DND-41 (cell line): ENCODE measurements around the gene GRK3.

ENCODE experiments used
- ATAC-seq: fragments of 200-7000 bp; cut with Tn5 transposase; 3 replicates; pipeline ENCODE4 v1.9.1; 2021; ENCODE audit warnings: low read depth; ENCODE audit not compliant: insufficient read depth
- DNase-seq: peaks from one replicate; pipeline ENCODE4 v3.0.0-alpha.2; 2020
- H2AFZ ChIP-seq: 2 replicates; pipeline ENCODE4 v1.6.0; 2012; ENCODE audit warnings: low read depth, low read length
- H3K27ac ChIP-seq: 2 replicates; pipeline ENCODE4 v1.5.1; 2012; ENCODE audit warnings: low read length, inconsistent platforms
- H3K27me3 ChIP-seq: fragments of 200-600 bp; sonication (generic); 2 replicates; pipeline ENCODE4 v1.6.0; 2012; ENCODE audit warnings: low read length, mild to moderate bottlenecking, inconsistent platforms; ENCODE audit not compliant: insufficient read depth, poor library complexity
- H3K36me3 ChIP-seq: 2 replicates; pipeline ENCODE4 v1.5.1; 2012; ENCODE audit warnings: low read length, inconsistent platforms; ENCODE audit not compliant: insufficient read depth
- H3K4me1 ChIP-seq: 2 replicates; pipeline ENCODE4 v1.5.1; 2012; ENCODE audit warnings: mild to moderate bottlenecking, low read length; ENCODE audit not compliant: insufficient read depth
- H3K4me2 ChIP-seq: 2 replicates; pipeline ENCODE4 v1.6.0; 2012; ENCODE audit warnings: mild to moderate bottlenecking, moderate library complexity, low read length, inconsistent platforms; ENCODE audit not compliant: insufficient read depth
- H3K4me3 ChIP-seq, 2 experiments: fragments of 200-600 bp in 1 of 2; shearing (Covaris generic) in 1 of 2; 2 replicates each; pipeline ENCODE4 v1.5.1; 2012 to 2016; ENCODE audit warnings: inconsistent platforms in 2 of 2, low read length in 2 of 2, mild to moderate bottlenecking in 2 of 2, low read depth in 1 of 2, moderate library complexity in 1 of 2
- H3K79me2 ChIP-seq: 2 replicates; pipeline ENCODE4 v1.6.0; 2012; ENCODE audit warnings: low read length, inconsistent platforms; ENCODE audit not compliant: insufficient read depth
- H3K9ac ChIP-seq: 2 replicates; pipeline ENCODE4 v1.6.0; 2012; ENCODE audit warnings: low read depth, mild to moderate bottlenecking, inconsistent platforms, low read length, moderate library complexity
- H3K9me3 ChIP-seq: 2 replicates; pipeline ENCODE4 v1.5.1; 2012; ENCODE audit warnings: low read length, moderate library complexity, mild to moderate bottlenecking, inconsistent platforms; ENCODE audit not compliant: insufficient read depth, severe bottlenecking
- H4K20me1 ChIP-seq: 2 replicates; pipeline ENCODE4 v1.6.0; 2012; ENCODE audit warnings: low read length; ENCODE audit not compliant: insufficient read depth
- CTCF ChIP-seq: IDR thresholded peaks from 2 replicates; pipeline ENCODE4 v1.5.1; 2012; ENCODE audit warnings: borderline replicate concordance, low read length, moderate library complexity, mild to moderate bottlenecking; ENCODE audit not compliant: poor library complexity, severe bottlenecking; ENCODE audit errors: extremely low read depth
- EZH2 ChIP-seq: IDR thresholded peaks from 3 replicates; pipeline ENCODE4 v1.6.1; 2012; ENCODE audit warnings: borderline replicate concordance, low read depth, mild to moderate bottlenecking, moderate library complexity, low read length, inconsistent platforms; ENCODE audit not compliant: severe bottlenecking

GRK3 gene

DNA sequence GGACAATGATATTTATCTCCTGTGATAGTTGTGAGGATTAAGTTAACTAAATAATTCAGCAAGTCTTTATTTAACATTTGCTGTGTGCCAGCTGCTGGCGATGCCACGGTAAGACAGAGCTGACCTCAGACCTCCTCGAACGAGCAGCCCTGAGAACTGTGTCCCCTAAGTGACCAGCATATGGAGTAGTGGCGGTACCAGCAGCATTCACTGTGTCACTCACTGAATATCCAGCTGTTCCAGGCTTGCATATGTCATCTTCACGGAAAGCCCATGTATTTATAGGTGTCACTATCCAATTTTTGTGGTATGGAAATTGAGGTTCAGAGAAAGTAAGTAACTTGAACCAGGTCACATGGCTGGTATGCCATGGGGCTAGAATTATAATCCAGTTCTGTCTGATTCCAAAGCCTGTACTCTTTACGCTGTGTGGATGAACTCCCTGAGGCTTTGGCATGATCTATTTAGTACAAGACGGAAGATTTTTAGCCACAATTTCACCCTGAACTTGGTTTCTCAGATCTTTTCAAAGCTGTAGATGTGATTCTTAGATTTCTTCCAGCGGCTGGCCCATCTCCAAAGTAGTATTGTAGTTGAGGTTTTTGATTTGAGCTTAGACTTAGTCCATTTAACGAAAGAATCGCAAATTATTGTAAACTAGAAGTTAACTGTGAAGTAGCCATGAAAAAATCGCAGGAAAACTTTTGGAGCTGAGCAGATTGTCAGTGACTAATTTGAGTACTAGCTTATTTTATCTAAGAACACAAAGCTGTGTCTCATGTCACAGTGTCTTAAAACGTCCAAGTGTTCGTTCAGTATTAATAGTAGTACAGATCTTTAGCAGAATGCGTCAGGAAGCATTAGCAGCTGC, 128.2 kb downstream of the GRK3 start:
- H3K9me3 ChIP-seq: no peaks in the 10 kb centered on the region
- TF ChIP-seq EZH2 (no peak), CTCF (no peak)
- no peaks in the 10 kb centered on the region for H3K79me2 ChIP-seq
- no peaks in the 10 kb centered on the region for H3K4me1 ChIP-seq
- no peak overlapping the region for H3K9ac ChIP-seq
- H3K27ac ChIP-seq: no peak overlapping the region
- no peaks in the 10 kb centered on the region for H3K36me3 ChIP-seq
- H3K4me2 ChIP-seq: no peak overlapping the region
- H3K4me3 ChIP-seq: no peak overlapping the region
- no peaks in the 10 kb centered on the region for H3K27me3 ChIP-seq
- no peak for DNase-seq
- no peak for ATAC-seq
- no peaks in the 10 kb centered on the region for H4K20me1 ChIP-seq
- no peak overlapping the region for H2AFZ ChIP-seq

DNA sequence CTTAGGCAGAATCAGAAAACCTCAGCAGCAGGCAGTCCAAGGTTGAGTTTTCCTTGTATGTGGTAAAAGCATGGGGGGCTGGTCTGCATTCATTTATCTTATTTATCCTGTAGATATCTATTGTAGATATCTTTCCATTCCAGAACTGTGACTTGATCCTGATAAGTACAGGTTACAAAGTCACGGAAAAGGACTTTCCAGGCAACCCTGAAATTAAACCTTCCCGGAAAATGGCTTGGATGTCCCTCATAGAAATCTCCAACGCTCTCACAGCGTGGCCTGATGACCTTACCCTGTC, 128.7 kb downstream of the GRK3 start:
- no peak for ATAC-seq
- TF ChIP-seq CTCF: no peak
- no peak for TF ChIP-seq EZH2
- Histone ChIP-seq H3K9ac (no peak overlapping the region), H3K4me1 (no peaks in the 10 kb centered on the region), H2AFZ (no peak overlapping the region), H3K36me3 (no peaks in the 10 kb centered on the region), H3K9me3 (no peaks in the 10 kb centered on the region), H3K27ac (no peak overlapping the region), H4K20me1 (no peaks in the 10 kb centered on the region), H3K79me2 (no peaks in the 10 kb centered on the region), H3K4me3 (no peak overlapping the region), H3K27me3 (no peaks in the 10 kb centered on the region), H3K4me2 (no peak overlapping the region)
- no peak for DNase-seq

- H3K36me3 ChIP-seq: no peaks in the 10 kb centered on the region
- no peak overlapping the region for H3K27ac ChIP-seq
- no peak for TF ChIP-seq CTCF
- no peak for TF ChIP-seq EZH2
- no peaks in the 10 kb centered on the region for H3K79me2 ChIP-seq
- no peak overlapping the region for H3K9ac ChIP-seq
- H3K9me3 ChIP-seq: no peaks in the 10 kb centered on the region
- no peak for ATAC-seq
- no peak overlapping the region for H2AFZ ChIP-seq
- no peak for DNase-seq
- no peak overlapping the region for H3K4me2 ChIP-seq
- H3K4me1 ChIP-seq: no peaks in the 10 kb centered on the region
- H3K27me3 ChIP-seq: no peaks in the 10 kb centered on the region
- no peaks in the 10 kb centered on the region for H4K20me1 ChIP-seq
- H3K4me3 ChIP-seq: no peak overlapping the region
Measured at GRCh38 chr22:25694196-25694907, 129.9 kb downstream of the GRK3 start.
